ENCODE measurements around the gene BDNF. TPM values are rescaled to one million over a fixed set of nuclear protein-coding genes. Genes with fewer than 3 reads are reported as not detected.

The BDNF gene
- total and polyA plus RNA-seq, 4 donors = 0.38 to 1.6 (median 1.4) TPM

- TF ChIP-seq CTCF (IDR thresholded peaks at IDR 0.05; ENCODE audit: control extremely low read depth, extremely low read depth) = no peak
- no peak overlapping the region for H3K4me3 ChIP-seq
- H3K9ac ChIP-seq (ENCODE audit: insufficient read depth in 1 of 2, low read length in 2 of 2) = no peak overlapping the region
- no peaks in the 10 kb centered on the region for H3K27me3 ChIP-seq (ENCODE audit: control insufficient read depth in 3 of 3, insufficient read depth in 3 of 3, low read length in 2 of 3)
- DNase-seq (no peak), ATAC-seq (ENCODE audit: insufficient read depth, low FRiP score) (no peak)
- H3K9me3 ChIP-seq (ENCODE audit: control insufficient read depth in 4 of 4, insufficient read depth in 3 of 4, low read length in 3 of 4) = no peaks in the 10 kb centered on the region
- H3K4me1 ChIP-seq (ENCODE audit: control insufficient read depth in 5 of 5, insufficient read depth in 5 of 5, low read length in 5 of 5) = peaks cover 0 to 7% (median 0%) of the 10 kb centered on the region in 5 donors
- H3K27ac ChIP-seq (ENCODE audit: low read depth in 1 of 2, low read length in 1 of 2) = no peak overlapping the region
- no peaks in the 10 kb centered on the region for H3K36me3 ChIP-seq (ENCODE audit: control insufficient read depth in 4 of 4, insufficient read depth in 4 of 4, low read length in 4 of 4)
- 44 to 65% methylated on average over 2 of the region's 2 CpGs for WGBS, 2 donors
These were observed 83.5 kb downstream of the BDNF start for GRCh38 chr11:27616711-27617110.

- DNase-seq (no peak), ATAC-seq (ENCODE audit: insufficient read depth, low FRiP score) (no peak)
- Histone ChIP-seq H3K4me1 (ENCODE audit: control insufficient read depth in 5 of 5, insufficient read depth in 5 of 5, low read length in 5 of 5) (peaks cover 0 to 2% (median 0%) of the 10 kb centered on the region in 5 donors), H3K9ac (ENCODE audit: insufficient read depth in 1 of 2, low read length in 2 of 2) (no peak overlapping the region), H3K27ac (ENCODE audit: low read depth in 1 of 2, low read length in 1 of 2) (no peak overlapping the region), H3K36me3 (ENCODE audit: control insufficient read depth in 4 of 4, insufficient read depth in 4 of 4, low read length in 4 of 4) (no peaks in the 10 kb centered on the region), H3K4me3 (no peak overlapping the region), H3K27me3 (ENCODE audit: control insufficient read depth in 3 of 3, insufficient read depth in 3 of 3, low read length in 2 of 3) (no peaks in the 10 kb centered on the region), H3K9me3 (ENCODE audit: control insufficient read depth in 4 of 4, insufficient read depth in 3 of 4, low read length in 3 of 4) (no peaks in the 10 kb centered on the region)
- WGBS, 2 donors = 88 to 91% methylated on average over 5 of the region's 5 CpGs
- no peak for TF ChIP-seq CTCF (IDR thresholded peaks at IDR 0.05; ENCODE audit: control extremely low read depth, extremely low read depth)
These were observed 84.4 kb downstream of the BDNF start for GRCh38 chr11:27615833-27616232.

GRCh38 chr11:27614092-27614491 lies 86.2 kb downstream of the BDNF start:
- no peak overlapping the region for H3K27ac ChIP-seq (ENCODE audit: low read depth in 1 of 2, low read length in 1 of 2)
- H3K4me1 ChIP-seq (ENCODE audit: control insufficient read depth in 5 of 5, insufficient read depth in 5 of 5, low read length in 5 of 5) = no peaks in the 10 kb centered on the region
- no peak for TF ChIP-seq CTCF (IDR thresholded peaks at IDR 0.05; ENCODE audit: control extremely low read depth, extremely low read depth)
- no peaks in the 10 kb centered on the region for H3K36me3 ChIP-seq (ENCODE audit: control insufficient read depth in 4 of 4, insufficient read depth in 4 of 4, low read length in 4 of 4)
- DNase-seq (no peak), ATAC-seq (ENCODE audit: insufficient read depth, low FRiP score) (no peak)
- no peak overlapping the region for H3K4me3 ChIP-seq
- no peaks in the 10 kb centered on the region for H3K27me3 ChIP-seq (ENCODE audit: control insufficient read depth in 3 of 3, insufficient read depth in 3 of 3, low read length in 2 of 3)
- no peak overlapping the region for H3K9ac ChIP-seq (ENCODE audit: insufficient read depth in 1 of 2, low read length in 2 of 2)
- H3K9me3 ChIP-seq (ENCODE audit: control insufficient read depth in 4 of 4, insufficient read depth in 3 of 4, low read length in 3 of 4) = no peaks in the 10 kb centered on the region
